Measurements from ENCODE around the gene AMER2.

AMER2 gene

DNA sequence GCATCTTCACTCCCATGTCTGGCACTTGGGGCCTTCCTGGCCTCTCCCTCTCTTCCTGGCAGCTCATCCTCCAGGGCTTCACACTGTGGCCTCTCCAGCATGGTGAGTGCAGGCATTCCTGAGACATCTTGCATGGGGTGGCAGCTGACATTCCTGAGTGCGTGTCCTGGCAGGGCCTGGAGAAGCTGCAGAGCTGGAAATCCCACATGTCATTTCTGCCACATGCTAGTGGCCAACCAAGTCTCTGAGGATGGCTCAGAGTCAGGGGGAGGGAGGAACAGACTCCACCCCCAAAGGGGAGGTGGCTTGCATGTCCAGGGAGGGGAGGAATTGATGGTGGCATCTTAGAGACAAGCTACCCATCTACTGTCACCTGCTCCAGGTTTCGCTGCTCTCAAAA is 41.6 kb upstream of the AMER2 start:
- Histone ChIP-seq H3K27me3 (ENCODE audit: insufficient read depth, low read depth, severe bottlenecking) (no peaks in the 10 kb centered on the region), H3K27ac (no peak overlapping the region), H3K36me3 (no peaks in the 10 kb centered on the region), H3K4me3 (ENCODE audit: low read depth, low read length) (no peak overlapping the region), H3K9me3 (ENCODE audit: severe bottlenecking) (no peaks in the 10 kb centered on the region)
- TF ChIP-seq, protein P1, sequence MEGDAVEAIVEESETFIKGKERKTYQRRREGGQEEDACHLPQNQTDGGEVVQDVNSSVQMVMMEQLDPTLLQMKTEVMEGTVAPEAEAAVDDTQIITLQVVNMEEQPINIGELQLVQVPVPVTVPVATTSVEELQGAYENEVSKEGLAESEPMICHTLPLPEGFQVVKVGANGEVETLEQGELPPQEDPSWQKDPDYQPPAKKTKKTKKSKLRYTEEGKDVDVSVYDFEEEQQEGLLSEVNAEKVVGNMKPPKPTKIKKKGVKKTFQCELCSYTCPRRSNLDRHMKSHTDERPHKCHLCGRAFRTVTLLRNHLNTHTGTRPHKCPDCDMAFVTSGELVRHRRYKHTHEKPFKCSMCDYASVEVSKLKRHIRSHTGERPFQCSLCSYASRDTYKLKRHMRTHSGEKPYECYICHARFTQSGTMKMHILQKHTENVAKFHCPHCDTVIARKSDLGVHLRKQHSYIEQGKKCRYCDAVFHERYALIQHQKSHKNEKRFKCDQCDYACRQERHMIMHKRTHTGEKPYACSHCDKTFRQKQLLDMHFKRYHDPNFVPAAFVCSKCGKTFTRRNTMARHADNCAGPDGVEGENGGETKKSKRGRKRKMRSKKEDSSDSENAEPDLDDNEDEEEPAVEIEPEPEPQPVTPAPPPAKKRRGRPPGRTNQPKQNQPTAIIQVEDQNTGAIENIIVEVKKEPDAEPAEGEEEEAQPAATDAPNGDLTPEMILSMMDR (IDR thresholded peaks at IDR 0.05; ENCODE audit: low read depth, low read length): no peak
- no peak for DNase-seq

DNA sequence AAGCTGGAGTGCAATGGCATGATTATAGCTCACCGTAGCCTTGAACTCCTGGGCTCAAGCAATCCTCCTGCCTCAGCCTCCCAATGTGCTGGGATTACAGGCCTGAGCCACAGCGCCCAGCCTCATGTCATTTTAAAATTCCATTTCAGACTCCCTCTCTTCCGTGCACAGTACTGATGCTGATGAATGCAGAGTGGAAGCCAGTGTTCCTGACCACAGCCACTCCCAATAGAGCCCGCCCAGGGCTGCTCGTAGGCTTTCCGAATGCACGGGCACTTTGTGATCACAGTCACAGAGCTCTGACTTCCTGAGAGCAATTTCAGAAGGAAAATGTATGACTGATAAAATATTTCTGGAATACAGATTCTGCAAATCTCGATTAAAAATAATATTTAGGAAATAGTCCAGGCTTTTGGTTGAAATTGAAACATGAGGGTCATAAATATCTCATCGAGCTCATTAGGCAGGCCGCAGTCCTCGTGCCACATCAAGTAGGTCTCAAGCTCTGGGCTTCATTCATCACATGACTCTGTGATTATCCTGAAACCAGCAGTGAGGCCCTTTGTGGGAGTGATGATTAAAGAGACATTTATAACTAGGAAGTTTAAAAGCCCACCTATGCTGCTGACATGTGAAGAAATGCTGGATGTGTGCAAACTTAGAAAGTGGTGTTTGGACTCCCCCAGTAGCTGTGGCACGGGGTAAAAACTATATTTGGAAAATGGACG is 38.9 kb upstream of the AMER2 start:
- DNase-seq: no peak
- H3K4me3 ChIP-seq (ENCODE audit: low read depth, low read length): no peak overlapping the region
- TF ChIP-seq, protein P1 (IDR thresholded peaks at IDR 0.05; ENCODE audit: low read depth, low read length): no peak
- H3K9me3 ChIP-seq (ENCODE audit: severe bottlenecking): no peaks in the 10 kb centered on the region
- H3K36me3 ChIP-seq: no peaks in the 10 kb centered on the region
- H3K27me3 ChIP-seq (ENCODE audit: insufficient read depth, low read depth, severe bottlenecking): no peaks in the 10 kb centered on the region
- H3K27ac ChIP-seq: no peak overlapping the region

DNA sequence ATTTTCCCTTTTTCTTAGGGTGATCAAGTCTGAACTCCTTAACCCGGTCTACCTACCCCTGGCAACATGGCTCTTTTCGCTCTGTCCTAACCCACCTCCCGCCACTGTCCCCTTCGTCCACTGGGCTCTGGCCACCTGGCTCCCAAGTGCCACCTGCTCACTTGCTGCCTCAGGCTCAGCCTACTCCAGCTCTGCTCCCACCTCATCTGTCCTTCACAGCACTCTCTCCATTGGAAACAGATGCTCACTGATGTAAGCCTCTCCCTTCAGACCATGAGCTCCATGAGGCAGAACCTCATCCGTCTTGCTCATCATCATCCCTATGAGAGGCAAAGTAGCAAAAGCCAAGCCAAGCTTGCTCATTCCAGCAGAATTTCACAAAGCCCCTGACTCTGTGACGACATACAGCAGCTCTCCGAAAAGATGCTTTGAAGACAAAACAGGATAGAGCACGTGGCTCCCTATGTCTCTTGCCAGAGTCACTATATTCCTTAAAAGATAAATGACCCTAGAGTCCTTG is 35.3 kb upstream of the AMER2 start:
- Histone ChIP-seq H3K9me3 (ENCODE audit: severe bottlenecking) (no peaks in the 10 kb centered on the region), H3K27ac (peak overlapping the region; percentile 70), H3K4me3 (ENCODE audit: low read depth, low read length) (no peak overlapping the region), H3K27me3 (ENCODE audit: insufficient read depth, low read depth, severe bottlenecking) (no peaks in the 10 kb centered on the region), H3K36me3 (no peaks in the 10 kb centered on the region)
- TF ChIP-seq, protein P1 (IDR thresholded peaks at IDR 0.05; ENCODE audit: low read depth, low read length): no peak
- DNase-seq: peak; percentile 93

DNA sequence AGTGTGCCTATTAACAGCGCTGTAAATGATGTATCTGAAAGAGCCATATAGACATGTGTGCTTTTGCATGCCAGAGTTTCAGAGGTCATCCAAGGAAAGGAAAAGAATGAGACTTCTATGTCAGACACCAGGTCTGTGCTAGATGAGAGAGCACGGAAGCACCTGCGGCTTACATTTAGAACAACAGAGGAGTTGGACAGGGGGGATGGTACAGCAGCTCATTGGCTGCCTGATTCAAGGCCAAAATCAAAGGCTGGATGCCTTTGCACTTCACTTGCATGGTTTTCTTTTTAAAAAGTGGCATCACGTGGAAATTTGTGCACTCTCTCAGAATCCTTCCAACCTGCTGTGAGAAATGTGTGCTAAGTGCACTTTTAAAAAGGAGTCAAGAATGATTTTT is 32.8 kb upstream of the AMER2 start:
- Histone ChIP-seq H3K27ac (no peak overlapping the region), H3K9me3 (ENCODE audit: severe bottlenecking) (peaks cover 12% of the 10 kb centered on the region), H3K36me3 (no peaks in the 10 kb centered on the region), H3K4me3 (ENCODE audit: low read depth, low read length) (no peak overlapping the region), H3K27me3 (ENCODE audit: insufficient read depth, low read depth, severe bottlenecking) (no peaks in the 10 kb centered on the region)
- TF ChIP-seq, protein P1 (IDR thresholded peaks at IDR 0.05; ENCODE audit: low read depth, low read length): no peak
- DNase-seq: no peak

DNA sequence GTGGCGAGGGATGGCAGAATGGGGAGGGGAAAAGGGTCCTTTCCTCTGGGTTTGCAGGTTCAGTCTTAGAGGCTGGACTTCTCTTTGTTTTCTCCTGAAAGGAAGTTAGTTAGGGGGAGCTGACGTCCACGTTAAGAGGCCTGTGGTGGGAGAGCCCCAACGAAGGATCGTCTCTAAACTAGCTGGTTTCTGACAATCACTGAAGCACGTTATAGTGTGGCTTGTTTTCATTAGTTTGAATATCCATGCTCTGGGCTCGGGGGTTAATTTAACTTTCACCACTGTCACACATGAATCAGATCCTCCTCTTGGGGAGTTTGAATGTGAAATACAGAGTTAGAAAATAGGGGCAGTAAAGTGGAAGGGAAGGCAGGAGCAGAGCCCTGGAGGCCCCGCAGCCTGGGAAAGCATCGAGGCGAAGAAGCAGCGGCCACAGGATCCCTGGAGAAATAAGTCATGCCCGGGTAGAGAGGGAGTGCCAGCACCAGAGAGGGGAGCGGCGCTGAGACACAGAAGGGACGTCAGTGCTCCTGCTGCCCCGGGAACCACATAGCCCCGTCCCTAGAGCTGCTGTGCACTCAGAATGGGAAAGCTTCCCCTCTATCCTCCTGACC is 31.1 kb upstream of the AMER2 start:
- DNase-seq: no peak
- Histone ChIP-seq H3K36me3 (no peaks in the 10 kb centered on the region), H3K4me3 (ENCODE audit: low read depth, low read length) (no peak overlapping the region), H3K9me3 (ENCODE audit: severe bottlenecking) (peaks cover 12% of the 10 kb centered on the region), H3K27ac (peak overlapping the region; percentile 33), H3K27me3 (ENCODE audit: insufficient read depth, low read depth, severe bottlenecking) (no peaks in the 10 kb centered on the region)
- TF ChIP-seq, protein P1 (IDR thresholded peaks at IDR 0.05; ENCODE audit: low read depth, low read length): no peak
